ENCODE data around the gene TFDP1. TPM values are rescaled to one million over a fixed set of nuclear protein-coding genes. Genes with fewer than 3 reads are reported as not detected.
"Not testable (repeated sequence)": the region's sequence is repeated elsewhere in the genome, so short reads cannot be mapped to it uniquely, and the experiment has no call there.

TFDP1 gene
- total RNA-seq, 1 donor from 2014 or later, result 68.1 TPM

- DNase-seq (ENCODE audit: extremely low read depth, low read depth, low spot score), result no peak
Observed at GRCh38 chr13:113610266-113610665, 25.7 kb downstream of the TFDP1 start.

- no peak for DNase-seq (ENCODE audit: extremely low read depth, low read depth, low spot score)
Observed at GRCh38 chr13:113611996-113612395, 27.4 kb downstream of the TFDP1 start.

GRCh38 chr13:113612607-113613006, 28.1 kb downstream of the TFDP1 start:
- DNase-seq (ENCODE audit: extremely low read depth, low read depth, low spot score), result no peak

- no peak for DNase-seq (ENCODE audit: extremely low read depth, low read depth, low spot score)
Observed at GRCh38 chr13:113613789-113614379, 29.3 kb downstream of the TFDP1 start.

GRCh38 chr13:113616281-113616906, 31.8 kb downstream of the TFDP1 start:
- DNase-seq (ENCODE audit: extremely low read depth, low read depth, low spot score), result no peak

GRCh38 chr13:113616991-113617749, 32.6 kb downstream of the TFDP1 start:
- no peak for DNase-seq (ENCODE audit: extremely low read depth, low read depth, low spot score)

- no peak for DNase-seq (ENCODE audit: extremely low read depth, low read depth, low spot score)
Observed at GRCh38 chr13:113617961-113618360, 33.4 kb downstream of the TFDP1 start.

GRCh38 chr13:113618455-113618854, 33.9 kb downstream of the TFDP1 start:
- DNase-seq (ENCODE audit: extremely low read depth, low read depth, low spot score), result no peak

GRCh38 chr13:113620036-113620796, 35.7 kb downstream of the TFDP1 start:
- no peak for DNase-seq (ENCODE audit: extremely low read depth, low read depth, low spot score)

- DNase-seq (ENCODE audit: extremely low read depth, low read depth, low spot score), result no peak
Observed at GRCh38 chr13:113621046-113621445, 36.5 kb downstream of the TFDP1 start.

- not testable (repeated sequence) for DNase-seq (ENCODE audit: extremely low read depth, low read depth, low spot score)
Observed at GRCh38 chr13:113621498-113621897, 36.9 kb downstream of the TFDP1 start.

GRCh38 chr13:113621986-113622550, 37.5 kb downstream of the TFDP1 start:
- not testable (repeated sequence) for DNase-seq (ENCODE audit: extremely low read depth, low read depth, low spot score)

GRCh38 chr13:113622791-113623490, 38.4 kb downstream of the TFDP1 start:
- DNase-seq (ENCODE audit: extremely low read depth, low read depth, low spot score), result no peak

- DNase-seq (ENCODE audit: extremely low read depth, low read depth, low spot score), result no peak
Observed at GRCh38 chr13:113623491-113624234, 39.1 kb downstream of the TFDP1 start.

GRCh38 chr13:113624235-113624587, 39.7 kb downstream of the TFDP1 start:
- DNase-seq (ENCODE audit: extremely low read depth, low read depth, low spot score), result no peak

- DNase-seq (ENCODE audit: extremely low read depth, low read depth, low spot score), result not testable (repeated sequence)
Observed at GRCh38 chr13:113624640-113625304, 40.2 kb downstream of the TFDP1 start.

GRCh38 chr13:113625965-113626721, 41.6 kb downstream of the TFDP1 start:
- DNase-seq (ENCODE audit: extremely low read depth, low read depth, low spot score), result no peak

GRCh38 chr13:113627136-113627535, 42.6 kb downstream of the TFDP1 start:
- DNase-seq (ENCODE audit: extremely low read depth, low read depth, low spot score), result no peak
